22Rv1 (cell line): ENCODE data around the gene BABAM2.

ENCODE experiments used
- H3K27ac ChIP-seq: fragments of 450-650 bp; 2 replicates; pipeline ENCODE4 v1.5.1; 2017
- ZFX ChIP-seq: fragments of 450-650 bp; IDR thresholded peaks from 2 replicates; pipeline ENCODE4 v1.6.1; 2017; ENCODE audit warnings: antibody characterized with exemption, borderline replicate concordance
- TF ChIP-seq, protein P1 (sequence below): fragments of 450-650 bp; IDR thresholded peaks from 2 replicates; pipeline ENCODE4 v1.5.1; 2017; ENCODE audit warnings: mild to moderate bottlenecking

The BABAM2 gene

GRCh38 chr2:28273751-28274150 is 383.2 kb downstream of the BABAM2 start:
- TF ChIP-seq ZFX = no peak
- TF ChIP-seq, protein P1, sequence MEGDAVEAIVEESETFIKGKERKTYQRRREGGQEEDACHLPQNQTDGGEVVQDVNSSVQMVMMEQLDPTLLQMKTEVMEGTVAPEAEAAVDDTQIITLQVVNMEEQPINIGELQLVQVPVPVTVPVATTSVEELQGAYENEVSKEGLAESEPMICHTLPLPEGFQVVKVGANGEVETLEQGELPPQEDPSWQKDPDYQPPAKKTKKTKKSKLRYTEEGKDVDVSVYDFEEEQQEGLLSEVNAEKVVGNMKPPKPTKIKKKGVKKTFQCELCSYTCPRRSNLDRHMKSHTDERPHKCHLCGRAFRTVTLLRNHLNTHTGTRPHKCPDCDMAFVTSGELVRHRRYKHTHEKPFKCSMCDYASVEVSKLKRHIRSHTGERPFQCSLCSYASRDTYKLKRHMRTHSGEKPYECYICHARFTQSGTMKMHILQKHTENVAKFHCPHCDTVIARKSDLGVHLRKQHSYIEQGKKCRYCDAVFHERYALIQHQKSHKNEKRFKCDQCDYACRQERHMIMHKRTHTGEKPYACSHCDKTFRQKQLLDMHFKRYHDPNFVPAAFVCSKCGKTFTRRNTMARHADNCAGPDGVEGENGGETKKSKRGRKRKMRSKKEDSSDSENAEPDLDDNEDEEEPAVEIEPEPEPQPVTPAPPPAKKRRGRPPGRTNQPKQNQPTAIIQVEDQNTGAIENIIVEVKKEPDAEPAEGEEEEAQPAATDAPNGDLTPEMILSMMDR = no peak
- no peak overlapping the region for H3K27ac ChIP-seq

- no peak overlapping the region for H3K27ac ChIP-seq
- TF ChIP-seq, protein P1 = no peak
Observed at GRCh38 chr2:28274911-28275685, 384.6 kb downstream of the BABAM2 start.

GRCh38 chr2:28276076-28276618 is 385.6 kb downstream of the BABAM2 start:
- H3K27ac ChIP-seq = no peak overlapping the region
- TF ChIP-seq, protein P1 = no peak
- no peak for TF ChIP-seq ZFX

DNA sequence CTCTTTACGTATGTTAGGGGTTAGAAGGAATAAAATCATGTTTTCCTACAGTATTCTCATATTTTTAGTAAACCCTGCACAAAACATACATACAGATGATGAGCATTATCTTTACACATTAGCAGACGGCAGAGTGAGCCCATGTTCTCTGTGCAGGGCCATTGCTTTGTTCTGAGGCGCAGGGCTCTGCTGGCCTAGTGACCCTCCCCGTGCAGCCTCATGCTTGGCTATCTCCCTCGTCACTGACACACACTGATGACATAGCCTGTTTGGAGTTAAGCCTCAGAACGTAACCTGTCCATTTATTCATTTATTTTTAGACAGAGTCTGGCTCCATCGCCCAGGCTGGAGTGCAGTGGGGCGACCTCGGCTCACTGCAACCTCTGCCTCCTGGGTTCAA is 386.3 kb downstream of the BABAM2 start:
- TF ChIP-seq ZFX = no peak
- TF ChIP-seq, protein P1 = no peak
- no peak overlapping the region for H3K27ac ChIP-seq

GRCh38 chr2:28277466-28277865 is 386.9 kb downstream of the BABAM2 start:
- no peak for TF ChIP-seq ZFX
- TF ChIP-seq, protein P1 = no peak
- H3K27ac ChIP-seq = no peak overlapping the region

- TF ChIP-seq, protein P1 = no peak
- no peak for TF ChIP-seq ZFX
- no peak overlapping the region for H3K27ac ChIP-seq
Observed at GRCh38 chr2:28279371-28279770, 388.8 kb downstream of the BABAM2 start.

- TF ChIP-seq ZFX = no peak
- TF ChIP-seq, protein P1 = no peak
- H3K27ac ChIP-seq = no peak overlapping the region
Observed at GRCh38 chr2:28280619-28281018, 390.1 kb downstream of the BABAM2 start.
